Measurements from ENCODE around the gene PTPRM.
A peak's percentile ranks its signal among the peaks of the same experiment; 100 is the strongest.

Gene PTPRM

DNA sequence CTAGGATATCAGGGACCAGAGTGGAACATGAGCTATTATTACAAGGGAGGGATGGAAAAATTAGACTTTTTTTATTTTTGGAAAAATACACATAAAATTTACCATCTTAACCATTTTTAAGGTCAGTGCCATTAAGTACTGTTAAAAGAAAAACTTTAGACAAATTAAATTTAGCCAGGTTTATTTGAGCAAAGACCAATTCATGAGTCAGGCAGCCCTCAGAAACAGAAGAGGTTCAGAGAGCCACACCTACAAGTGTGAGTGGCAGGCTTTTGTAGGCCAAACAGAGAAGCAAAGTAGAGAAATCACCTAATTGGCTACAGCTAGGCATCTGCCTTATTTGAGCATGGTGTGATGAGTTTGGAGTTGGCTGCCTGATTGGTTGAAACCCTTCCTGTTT, 740.8 kb downstream of the PTPRM start:
- DNase-seq: no peak

DNA sequence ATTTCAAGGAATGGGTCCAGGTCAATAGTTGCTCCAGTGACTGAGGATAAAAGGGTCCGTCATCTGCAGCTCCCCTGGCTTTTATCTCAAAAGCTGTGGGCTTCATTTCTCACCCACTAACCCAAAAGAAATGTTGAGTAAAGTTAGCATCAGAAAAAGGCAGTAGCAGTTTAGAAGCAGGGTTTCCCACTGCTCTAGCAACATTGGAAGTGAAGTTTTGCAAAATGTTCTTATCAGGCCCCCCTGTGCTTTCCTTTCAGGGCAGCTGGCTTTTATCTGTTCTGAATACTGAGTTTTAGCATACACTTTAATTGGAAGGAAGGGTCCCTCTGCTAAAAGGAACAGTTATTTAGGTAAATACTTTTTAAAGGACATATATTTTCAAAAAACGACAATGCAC, 745.9 kb downstream of the PTPRM start:
- no peak for DNase-seq

DNA sequence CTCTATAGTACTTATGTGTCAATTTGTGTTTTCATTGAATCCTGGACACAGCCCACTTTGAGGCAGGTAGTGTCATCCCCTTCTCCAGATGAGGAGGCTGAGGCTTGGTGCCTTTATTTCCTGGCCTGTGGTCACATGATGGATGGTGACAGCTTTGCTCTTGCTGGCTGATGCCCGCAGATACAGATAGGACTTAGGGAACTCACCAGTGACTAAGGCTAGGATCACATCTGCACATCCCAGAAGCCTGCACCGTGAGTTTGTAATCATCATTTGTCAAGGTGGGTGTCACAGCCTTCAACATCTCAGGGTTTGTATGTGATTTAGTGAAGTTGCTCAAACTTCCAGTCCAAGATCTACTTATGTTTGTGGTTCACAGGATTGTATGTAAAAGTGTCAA, 747.0 kb downstream of the PTPRM start:
- DNase-seq: peak; percentile 23

DNA sequence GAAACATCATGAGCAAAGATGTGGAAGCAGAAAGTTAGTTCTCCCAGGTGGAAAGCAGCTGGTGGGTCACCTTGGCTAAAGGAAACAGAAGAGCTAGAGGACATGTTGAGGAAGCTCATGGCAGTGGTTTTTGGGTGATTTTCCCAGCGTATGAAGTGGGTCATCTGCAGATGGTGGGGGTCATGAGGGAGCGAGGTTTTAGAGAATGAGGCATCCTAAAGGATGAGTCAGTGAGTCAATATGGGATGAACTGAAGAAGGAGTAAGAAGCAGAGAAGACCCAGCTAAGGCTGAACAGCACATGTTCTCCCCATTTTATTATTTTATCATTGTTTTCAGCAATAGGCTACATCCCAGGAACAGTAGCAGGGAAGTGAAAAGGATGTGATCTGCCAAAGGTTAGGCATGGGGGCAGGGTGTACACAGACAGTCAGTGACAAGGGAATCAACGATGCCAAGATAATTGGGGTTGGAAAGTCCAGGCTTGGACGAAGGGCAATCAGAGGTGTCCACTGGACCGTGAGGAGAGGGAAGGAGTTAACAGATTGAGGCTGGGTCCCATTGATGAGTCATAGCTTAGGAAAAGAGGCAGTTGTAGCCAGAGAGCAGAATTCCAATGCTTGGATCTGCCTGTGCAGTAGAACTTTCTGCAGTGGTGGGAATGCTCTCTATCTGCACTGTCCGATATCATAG, 752.8 kb downstream of the PTPRM start:
- no peak for DNase-seq

GRCh38 chr18:8322486-8322885, 755.4 kb downstream of the PTPRM start:
- DNase-seq: no peak

DNA sequence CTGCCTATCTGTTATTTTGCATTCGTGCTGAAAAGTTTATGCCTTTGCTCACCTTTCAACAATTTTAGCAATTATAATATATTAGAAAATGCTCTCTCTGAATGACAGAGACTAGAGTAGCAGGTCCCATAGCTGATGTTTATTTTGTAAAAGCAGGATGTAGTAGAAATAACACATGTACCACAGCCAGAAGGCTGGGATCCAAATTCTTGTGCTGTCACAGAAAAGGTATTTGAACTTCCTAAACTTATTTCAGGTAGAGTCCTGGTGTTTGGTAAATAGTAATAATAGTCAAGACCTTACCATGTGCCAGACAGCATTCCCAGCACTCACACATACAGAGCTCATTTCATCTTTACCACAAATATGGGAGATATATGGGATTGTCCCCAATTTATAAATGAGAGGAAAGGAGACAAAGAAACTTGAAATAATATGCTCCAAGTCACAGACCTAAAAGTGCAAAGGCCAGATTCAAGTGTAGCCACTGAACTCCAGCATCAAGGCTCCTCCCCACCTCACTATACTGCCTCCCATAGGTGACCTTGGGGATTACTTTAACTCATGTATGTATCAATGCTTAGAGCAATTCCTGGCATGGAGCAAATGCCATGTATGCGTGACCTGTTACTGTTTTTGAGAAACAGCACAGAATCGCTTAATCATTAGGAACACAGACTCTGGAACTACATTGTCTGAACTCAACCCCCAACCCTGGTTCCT, 757.4 kb downstream of the PTPRM start:
- no peak for DNase-seq

GRCh38 chr18:8326763-8327394, 759.8 kb downstream of the PTPRM start:
- no peak for DNase-seq

DNA sequence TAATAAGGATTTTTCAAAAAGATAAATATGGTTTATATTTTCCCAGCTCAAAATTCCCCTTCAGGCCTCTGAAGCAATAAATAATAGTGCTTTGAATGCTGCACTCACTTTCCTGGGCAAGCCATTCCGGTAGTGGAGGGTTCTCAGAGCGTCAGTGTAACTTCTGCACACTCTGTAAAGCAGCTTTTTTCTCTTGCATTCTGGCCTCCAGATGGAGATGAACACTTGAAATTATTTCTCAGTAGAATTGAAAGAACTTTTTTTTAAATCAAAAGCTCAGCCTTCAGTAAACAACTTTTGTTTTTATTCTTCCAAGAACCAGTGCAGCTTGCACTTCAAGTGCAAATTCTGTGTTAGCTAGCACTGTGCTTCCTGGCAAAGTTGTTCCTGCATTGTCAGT, 761.0 kb downstream of the PTPRM start:
- no peak for DNase-seq

DNA sequence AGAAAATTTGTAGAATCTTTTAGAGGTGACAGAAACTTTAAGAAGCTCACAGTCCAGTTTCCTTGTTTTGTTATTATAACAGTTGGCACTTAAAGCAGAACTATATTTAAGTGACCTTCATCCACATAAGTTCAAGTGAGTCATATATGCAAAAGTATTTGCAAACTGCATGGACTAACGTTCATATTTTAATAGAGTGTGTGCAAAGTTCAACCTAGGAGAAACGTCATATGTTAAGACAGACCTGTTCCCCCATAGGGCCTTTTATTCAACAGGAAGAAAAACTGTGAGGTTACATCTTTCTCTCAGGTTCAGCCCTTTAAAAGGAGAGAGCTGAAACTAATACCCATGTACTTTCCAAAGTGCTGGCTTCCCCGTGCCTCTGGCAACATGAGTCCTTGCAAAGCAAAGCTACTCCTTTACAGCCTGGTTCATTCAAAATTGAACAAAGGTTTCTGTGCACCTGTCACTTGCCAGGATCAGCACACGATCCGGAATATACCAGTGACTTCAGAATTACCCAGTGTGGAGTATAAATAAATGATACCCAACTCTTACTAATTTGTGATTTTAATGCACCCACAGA, 762.2 kb downstream of the PTPRM start:
- no peak for DNase-seq

GRCh38 chr18:8330575-8330974, 763.5 kb downstream of the PTPRM start:
- no peak for DNase-seq

GRCh38 chr18:8332286-8332685, 765.2 kb downstream of the PTPRM start:
- DNase-seq: no peak

DNA sequence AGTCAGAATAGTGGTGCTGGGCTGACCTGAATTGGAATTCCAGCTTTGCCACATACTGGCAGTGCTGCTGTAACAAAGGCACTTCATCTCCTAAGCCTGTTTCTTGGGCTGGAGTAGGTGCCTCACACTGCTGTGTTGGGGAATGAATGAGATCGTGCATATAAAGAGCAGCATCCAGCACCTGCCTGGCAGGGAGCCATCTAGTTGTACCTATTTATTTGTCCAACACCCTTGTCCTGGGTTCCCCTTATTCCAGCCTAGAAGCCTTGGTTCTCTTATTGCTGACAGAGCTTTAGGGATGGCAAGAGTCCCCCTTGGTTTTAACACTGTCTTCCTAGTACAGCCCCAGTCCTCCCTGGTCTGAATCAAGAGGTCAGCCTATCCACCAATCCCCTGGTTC, 766.8 kb downstream of the PTPRM start:
- no peak for DNase-seq

DNA sequence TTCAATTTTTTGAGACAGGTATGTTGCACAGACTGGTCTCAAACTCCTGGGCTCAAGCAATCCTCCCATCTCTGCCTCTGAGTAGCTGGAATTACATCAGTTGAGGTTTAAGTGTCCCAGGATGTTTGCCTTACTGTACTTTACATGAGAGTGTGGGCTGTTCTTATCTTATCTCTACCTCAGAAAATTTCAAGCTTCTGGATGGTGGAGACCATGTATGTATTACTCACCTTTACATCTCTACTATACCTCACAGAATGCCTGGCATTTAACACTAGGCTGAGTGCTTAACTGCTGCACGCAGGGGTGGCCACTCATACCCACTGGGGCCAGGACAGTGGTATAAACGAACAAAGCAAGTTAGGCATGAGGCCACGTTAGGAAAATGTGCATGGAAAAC, 770.1 kb downstream of the PTPRM start:
- DNase-seq: no peak

DNA sequence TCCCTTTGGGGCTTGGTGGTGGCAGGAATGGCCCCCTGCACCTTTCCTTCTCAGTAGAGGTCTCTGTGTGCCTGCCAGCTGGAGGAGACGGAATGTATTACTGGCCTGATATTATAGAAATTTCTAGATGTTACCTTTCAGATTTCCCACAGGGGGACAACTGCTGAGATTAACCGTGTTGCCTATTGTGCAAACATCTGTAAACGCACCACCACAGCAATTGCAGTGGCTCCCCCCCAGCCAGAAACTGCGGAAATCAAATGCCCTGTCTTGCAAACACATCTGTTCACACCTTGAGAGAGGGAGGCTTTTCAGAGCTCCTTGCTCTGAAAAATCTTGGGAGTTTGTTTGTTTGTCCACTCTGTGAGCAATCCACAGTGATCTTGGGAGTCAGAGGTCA, 772.1 kb downstream of the PTPRM start:
- DNase-seq: no peak

DNA sequence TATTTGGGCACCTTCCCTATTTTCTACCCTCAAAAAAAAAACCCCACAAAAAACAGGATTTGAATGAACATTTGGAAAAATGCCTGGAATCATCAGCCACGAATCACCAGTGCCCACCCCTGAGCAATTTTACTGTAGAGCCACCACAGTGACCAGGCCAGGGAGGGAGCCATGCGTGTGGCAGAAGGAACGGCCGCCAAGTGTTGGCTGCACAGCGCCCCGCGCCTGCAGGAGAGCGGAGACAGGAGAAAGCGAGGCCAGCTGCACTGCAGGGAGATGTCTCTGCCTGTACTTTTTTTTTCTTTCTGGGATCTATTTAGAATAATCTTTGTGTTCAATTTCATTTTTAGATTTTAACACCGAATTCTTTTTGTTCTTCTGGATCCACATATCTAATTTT, 772.8 kb downstream of the PTPRM start:
- DNase-seq: no peak

DNA sequence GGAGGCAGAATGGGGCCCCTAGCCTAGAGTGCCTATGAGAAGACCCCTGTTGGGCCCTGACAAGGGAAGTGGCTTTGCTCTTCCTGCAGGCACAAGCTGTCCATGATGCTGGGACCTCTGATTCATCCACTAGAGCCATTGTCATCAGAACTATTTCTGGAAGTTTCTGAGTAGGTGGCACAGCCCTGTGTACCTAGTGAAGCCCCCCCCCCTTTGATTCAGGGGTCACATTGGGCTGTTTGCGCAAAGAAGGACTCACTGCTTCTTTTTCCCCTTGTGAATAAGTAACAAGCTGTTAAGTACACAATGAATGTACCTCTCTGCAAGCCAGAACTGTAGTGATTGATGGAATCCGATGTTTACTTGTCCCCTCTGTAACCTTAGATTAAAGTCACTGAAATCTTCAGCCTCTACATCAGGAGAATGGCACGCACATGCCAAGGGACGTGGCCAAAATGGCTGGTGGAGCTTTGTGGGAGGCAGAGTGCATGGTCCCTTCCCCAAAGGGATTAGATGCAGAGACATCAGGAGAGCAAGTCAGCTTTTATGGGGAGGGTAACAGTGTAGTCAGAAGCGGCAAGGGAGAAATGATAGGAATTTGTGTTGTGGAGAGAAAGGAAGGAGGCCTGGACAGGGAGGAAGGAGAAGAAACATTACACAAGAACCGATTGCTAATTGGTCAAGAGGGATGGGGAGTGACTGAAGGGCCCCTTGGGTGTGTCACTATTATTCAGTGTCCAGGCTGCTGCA, 774.5 kb downstream of the PTPRM start:
- DNase-seq: no peak

- no peak for DNase-seq
Observed at GRCh38 chr18:8348051-8348720, 781.1 kb downstream of the PTPRM start.

- DNase-seq: no peak
Observed at GRCh38 chr18:8349608-8350323, 782.6 kb downstream of the PTPRM start.

GRCh38 chr18:8350628-8351027, 783.5 kb downstream of the PTPRM start:
- DNase-seq: no peak

GRCh38 chr18:8351161-8351560, 784.0 kb downstream of the PTPRM start:
- DNase-seq: no peak

DNA sequence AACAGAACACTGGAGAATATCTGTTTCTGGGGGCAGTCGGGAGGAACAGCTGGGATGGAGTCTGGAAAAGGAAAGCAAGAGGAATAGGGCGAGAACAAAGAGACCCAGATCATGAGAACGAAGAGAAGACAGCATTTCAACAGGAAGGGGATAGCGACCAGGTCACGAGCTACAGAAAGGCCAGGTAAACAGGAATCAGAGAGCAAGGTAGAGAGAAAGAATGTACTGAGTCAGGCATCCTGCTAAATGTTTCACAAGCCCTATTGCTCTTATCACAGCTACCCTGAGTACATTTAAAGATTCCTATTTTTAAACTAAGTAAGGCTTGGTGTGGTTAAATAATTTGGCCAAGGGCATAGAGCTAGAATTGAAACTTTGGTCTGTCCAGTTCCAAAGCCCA, 787.2 kb downstream of the PTPRM start:
- no peak for DNase-seq

GRCh38 chr18:8356001-8356400, 788.9 kb downstream of the PTPRM start:
- DNase-seq: no peak
